Stomach smooth muscle (tissue), 2 donors: ENCODE measurements around the gene SUGP2.
"Not testable (repeated sequence)": the region's sequence is repeated elsewhere in the genome, so short reads cannot be mapped to it uniquely, and the experiment has no call there.

ENCODE experiments used
- H3K27ac ChIP-seq: one replicate; pipeline ENCODE4 v1.7.0; 2013; ENCODE audit warnings: mild to moderate bottlenecking, low read length, inconsistent platforms
- H3K27me3 ChIP-seq, 2 donors: one replicate each; pipeline ENCODE4 v1.7.0; 2013; ENCODE audit warnings: low read length in 2 of 2; ENCODE audit not compliant: insufficient read depth in 2 of 2, control insufficient read depth in 1 of 2
- H3K36me3 ChIP-seq, 2 donors: one replicate each; pipeline ENCODE4 v1.7.0; 2013; ENCODE audit warnings: low read length in 2 of 2; ENCODE audit not compliant: control insufficient read depth in 2 of 2, insufficient read depth in 2 of 2
- H3K4me1 ChIP-seq: one replicate; pipeline ENCODE4 v1.7.0; 2013; ENCODE audit warnings: low read length; ENCODE audit not compliant: control insufficient read depth, insufficient read depth
- H3K4me3 ChIP-seq, 2 donors: one replicate each; pipeline ENCODE4 v1.7.0; 2013; ENCODE audit warnings: low read length in 2 of 2
- H3K9ac ChIP-seq, 2 donors: one replicate each; pipeline ENCODE4 v1.7.0; 2013; ENCODE audit warnings: low read length in 2 of 2, mild to moderate bottlenecking in 1 of 2
- H3K9me3 ChIP-seq, 2 donors: one replicate each; pipeline ENCODE4 v1.7.0; 2013; ENCODE audit warnings: low read length in 2 of 2; ENCODE audit not compliant: control insufficient read depth in 2 of 2
- donor health status: healthy.
- donor health status: Pancreatic carcinoma.

The SUGP2 gene

DNA sequence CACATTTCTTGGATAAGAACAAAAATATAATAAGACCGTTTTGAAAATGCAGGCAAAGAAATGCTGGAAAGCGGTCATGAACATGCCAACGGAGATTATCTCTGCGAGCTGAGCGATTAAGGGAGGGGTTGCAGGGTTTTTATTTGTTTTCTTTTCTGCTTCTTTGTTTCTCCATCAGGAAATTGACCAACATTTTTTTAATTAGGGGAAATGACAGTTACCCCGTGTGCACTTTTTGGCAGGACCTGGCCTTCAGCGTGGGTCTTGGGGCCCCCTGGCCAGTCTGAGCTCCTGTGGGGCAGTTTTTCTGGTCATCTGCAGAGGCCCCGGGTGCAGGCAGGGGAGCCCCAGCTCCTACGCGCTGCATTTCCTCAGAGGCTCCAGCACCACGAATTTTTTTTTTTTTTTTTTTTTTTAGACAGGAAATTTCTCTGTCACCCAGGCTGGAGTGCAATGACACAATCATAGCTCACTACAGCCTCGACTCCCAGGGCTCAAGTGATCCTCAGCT is 61.0 kb downstream of the SUGP2 start:
- peaks cover 0 to 2% of the 10 kb centered on the region in 2 donors for H3K27me3 ChIP-seq
- no peaks in the 10 kb centered on the region for H3K9me3 ChIP-seq
- H3K27ac ChIP-seq: no peak overlapping the region
- H3K36me3 ChIP-seq: no peaks in the 10 kb centered on the region
- no peak overlapping the region for H3K9ac ChIP-seq
- no peak overlapping the region for H3K4me3 ChIP-seq
- H3K4me1 ChIP-seq: peaks cover 3% of the 10 kb centered on the region

DNA sequence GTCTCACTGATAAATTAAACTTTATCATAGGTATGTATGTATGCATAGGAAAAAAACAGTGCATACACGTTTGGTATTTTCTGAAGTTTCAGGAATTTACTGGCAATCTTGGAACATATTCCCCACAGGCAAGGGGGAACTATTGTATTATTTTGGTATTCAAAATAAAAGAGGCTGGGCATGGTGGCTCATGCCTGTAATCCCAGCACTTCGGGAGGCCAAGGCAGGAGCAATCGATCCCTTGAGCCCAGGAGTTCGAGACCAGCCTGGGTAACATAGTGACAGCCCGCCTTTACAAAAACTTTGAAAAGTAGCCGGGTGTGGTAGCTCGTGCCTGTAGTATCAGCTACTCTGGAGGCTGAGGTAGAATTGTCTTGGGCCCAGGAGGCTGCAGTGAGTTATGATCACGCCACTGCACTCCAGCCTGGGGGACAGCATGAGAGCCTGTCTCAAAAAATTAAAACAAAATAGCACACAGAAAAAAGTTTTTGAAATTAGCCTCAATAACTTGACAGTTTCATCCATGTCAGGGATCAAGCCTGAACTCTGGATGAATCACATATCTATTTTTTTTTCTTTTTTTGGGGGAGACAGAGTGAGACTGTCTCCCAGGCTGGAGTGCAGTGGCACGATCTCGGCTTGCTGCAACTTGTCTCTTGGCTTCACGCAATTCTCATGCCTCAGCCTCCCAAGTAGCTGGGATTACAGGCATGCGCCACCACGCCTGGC is 63.2 kb downstream of the SUGP2 start:
- no peak overlapping the region for H3K27ac ChIP-seq
- peaks cover 0 to 2% of the 10 kb centered on the region in 2 donors for H3K27me3 ChIP-seq
- no peaks in the 10 kb centered on the region for H3K9me3 ChIP-seq
- H3K4me3 ChIP-seq: no peak overlapping the region
- H3K36me3 ChIP-seq: no peaks in the 10 kb centered on the region
- H3K4me1 ChIP-seq: peaks cover 3% of the 10 kb centered on the region
- H3K9ac ChIP-seq: no peak overlapping the region

DNA sequence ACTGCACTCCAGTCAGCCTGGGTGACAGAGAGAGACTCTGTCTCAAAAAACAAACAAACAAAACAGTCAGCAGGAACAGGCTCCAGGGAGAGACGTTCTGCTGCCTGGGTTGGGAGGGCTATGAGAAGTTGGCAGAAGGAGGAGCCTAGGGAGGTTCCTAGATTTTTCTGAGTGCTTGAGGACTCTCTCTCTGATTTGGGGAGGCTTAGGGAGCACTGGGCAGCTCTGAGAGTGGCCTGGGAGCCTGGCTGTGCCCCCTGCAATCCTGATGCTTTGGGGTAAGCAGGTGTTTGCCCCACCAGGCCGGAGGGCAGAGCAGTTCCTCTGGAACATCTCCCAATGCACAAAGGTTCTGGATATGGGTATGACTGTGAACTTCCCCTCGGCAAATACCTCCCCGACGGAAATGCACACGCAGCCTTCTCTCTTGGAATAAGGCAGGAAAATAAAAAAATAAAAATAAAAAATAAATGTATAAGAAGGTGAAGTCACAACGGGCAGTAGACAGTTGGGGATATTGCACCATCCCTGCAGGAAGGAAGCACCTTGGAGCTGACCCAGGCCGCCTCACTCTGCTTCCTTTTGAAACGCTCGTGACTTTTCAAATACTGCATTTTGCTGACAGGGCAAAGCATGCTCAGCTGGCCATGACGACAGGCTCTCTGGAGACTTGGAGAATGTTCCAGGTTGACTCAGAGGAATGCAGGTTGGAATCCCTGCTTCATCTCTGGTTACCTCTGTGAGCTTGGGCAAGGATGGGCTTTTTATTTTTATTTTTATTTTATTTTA is 65.8 kb downstream of the SUGP2 start:
- Histone ChIP-seq H3K4me1 (no peaks in the 10 kb centered on the region), H3K9me3 (no peaks in the 10 kb centered on the region), H3K4me3 (no peak overlapping the region), H3K9ac (no peak overlapping the region), H3K27ac (no peak overlapping the region), H3K27me3 (no peaks in the 10 kb centered on the region), H3K36me3 (no peaks in the 10 kb centered on the region)

DNA sequence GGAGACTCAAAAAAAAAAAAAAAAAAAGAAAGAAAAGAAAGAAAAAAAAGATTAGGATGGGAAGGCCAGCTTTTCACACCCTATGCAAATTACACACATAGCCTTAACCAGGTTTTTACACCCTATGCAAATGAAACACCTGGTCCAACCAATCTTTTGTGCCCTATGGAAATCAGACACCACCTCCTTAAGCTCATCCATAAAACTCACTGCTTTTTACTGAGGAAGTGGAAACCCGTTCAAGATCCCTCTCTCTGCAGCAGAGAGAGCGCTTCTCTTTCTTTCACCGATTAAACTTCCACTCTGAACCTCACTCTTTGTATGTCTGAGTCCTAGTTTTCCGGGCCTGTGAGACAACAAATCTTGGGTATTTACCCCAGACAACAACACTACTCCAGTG is 67.0 kb downstream of the SUGP2 start:
- H3K27me3 ChIP-seq: peaks cover 3 to 9% of the 10 kb centered on the region in 2 donors
- no peaks in the 10 kb centered on the region for H3K9me3 ChIP-seq
- H3K9ac ChIP-seq: no peak overlapping the region
- no peak overlapping the region for H3K27ac ChIP-seq
- no peak overlapping the region for H3K4me3 ChIP-seq
- no peaks in the 10 kb centered on the region for H3K4me1 ChIP-seq
- H3K36me3 ChIP-seq: no peaks in the 10 kb centered on the region

DNA sequence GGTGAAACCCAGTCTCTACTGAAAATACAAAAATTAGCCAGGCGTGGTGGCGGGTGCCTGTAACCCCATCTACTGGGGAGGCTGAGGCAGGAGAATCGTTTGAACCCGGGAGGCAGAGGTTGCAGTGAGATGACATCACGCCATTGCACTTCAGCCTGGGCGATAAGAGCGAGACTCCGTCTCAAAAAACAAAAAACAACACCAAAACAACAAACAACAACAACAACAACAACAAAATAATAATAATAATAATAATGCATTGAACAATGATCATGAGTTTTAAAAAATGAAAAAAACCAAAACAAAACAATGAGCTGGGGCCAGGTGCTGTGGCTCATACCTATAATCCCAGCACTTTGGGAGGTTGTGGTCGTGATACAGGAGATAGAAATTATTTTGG is 69.2 kb downstream of the SUGP2 start:
- Histone ChIP-seq H3K4me1 (no peaks in the 10 kb centered on the region), H3K36me3 (no peaks in the 10 kb centered on the region), H3K27ac (no peak overlapping the region), H3K27me3 (peaks cover 3 to 9% of the 10 kb centered on the region in 2 donors), H3K9ac (no peak overlapping the region), H3K4me3 (no peak overlapping the region), H3K9me3 (no peaks in the 10 kb centered on the region)

DNA sequence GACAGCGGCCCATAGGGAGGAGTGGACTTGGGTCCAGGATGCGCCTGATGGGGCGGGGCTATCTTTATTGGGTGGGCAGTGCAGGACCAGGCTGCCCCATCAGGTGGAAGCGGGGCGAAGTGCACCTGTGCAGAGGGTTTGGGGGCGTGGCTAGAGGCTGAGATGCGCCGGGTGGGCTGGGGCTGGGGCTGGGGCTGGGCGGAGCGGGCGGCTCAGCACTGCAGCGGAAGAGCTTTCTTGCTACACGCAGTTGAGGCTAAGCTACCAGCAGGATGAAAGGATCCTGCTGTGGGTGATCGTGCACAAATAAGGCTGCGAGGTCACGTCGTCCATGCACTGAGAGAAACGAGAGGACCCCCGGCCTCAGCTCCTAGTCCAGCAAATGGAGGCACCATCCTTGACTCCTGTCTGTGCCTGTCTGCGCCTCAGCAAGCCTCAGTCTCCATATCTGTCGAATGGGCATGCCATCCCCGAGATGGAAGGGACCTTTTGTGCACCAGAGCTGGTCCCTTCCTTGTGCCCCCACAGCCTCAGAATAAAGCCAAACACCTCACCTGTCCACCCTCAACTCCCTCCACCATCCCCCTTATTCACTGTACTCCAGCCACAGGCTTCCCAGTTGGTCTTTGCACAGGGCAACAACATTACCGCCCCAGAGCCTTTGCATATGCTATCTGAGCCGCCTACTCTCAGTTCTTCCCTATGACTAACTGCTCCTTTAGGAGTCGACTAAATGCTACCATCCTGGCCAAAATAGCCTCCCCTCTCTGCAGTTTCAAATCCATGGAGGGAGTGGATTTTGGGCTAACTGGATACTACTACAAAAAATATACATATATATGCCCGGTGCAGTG is 71.3 kb downstream of the SUGP2 start:
- peaks cover 3 to 9% of the 10 kb centered on the region in 2 donors for H3K27me3 ChIP-seq
- H3K4me3 ChIP-seq: no peak overlapping the region
- no peak overlapping the region for H3K9ac ChIP-seq
- no peaks in the 10 kb centered on the region for H3K4me1 ChIP-seq
- H3K36me3 ChIP-seq: no peaks in the 10 kb centered on the region
- no peaks in the 10 kb centered on the region for H3K9me3 ChIP-seq
- H3K27ac ChIP-seq: no peak overlapping the region

DNA sequence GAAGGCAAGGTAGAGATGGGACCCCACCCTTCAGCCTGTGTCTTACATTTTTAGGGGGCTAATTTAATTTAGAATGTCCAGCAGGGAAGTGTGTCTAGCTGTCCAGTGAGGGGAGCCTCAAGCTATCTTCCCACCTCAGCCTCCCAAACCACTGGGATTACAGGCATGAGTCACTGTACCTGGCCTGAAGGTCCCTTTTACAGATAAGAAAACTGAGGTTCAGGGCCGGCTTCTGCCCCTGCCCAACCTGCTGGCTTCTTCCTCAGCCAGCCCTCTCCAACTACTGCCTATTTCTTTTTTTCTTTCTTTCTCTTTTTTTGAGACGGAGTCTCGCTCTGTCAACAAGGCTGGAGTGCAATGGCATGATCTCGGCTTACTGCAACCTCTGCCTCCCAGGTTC is 72.9 kb downstream of the SUGP2 start:
- no peak overlapping the region for H3K4me3 ChIP-seq
- H3K27ac ChIP-seq: no peak overlapping the region
- no peaks in the 10 kb centered on the region for H3K36me3 ChIP-seq
- H3K9ac ChIP-seq: no peak overlapping the region
- H3K27me3 ChIP-seq: peaks cover 3 to 9% of the 10 kb centered on the region in 2 donors
- no peaks in the 10 kb centered on the region for H3K9me3 ChIP-seq
- no peaks in the 10 kb centered on the region for H3K4me1 ChIP-seq

DNA sequence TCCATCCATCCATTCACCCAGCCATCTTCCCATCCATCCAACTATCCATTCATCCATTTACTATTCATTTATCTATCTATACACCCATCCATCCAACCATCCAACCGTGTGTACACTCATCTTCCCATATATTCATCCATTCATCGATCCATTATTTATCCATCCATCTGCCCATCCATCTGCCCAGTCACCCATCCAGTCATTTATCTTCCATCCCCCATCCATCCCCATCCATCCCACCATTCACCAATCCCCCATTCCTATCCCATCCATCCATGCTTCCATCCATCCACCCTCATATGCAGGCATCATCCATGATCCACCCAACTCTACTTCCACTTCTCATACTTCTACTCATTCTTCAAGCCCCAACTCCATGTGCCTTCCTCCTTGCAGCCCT is 78.3 kb downstream of the SUGP2 start:
- H3K36me3 ChIP-seq: no peaks in the 10 kb centered on the region
- H3K9ac ChIP-seq: no peak overlapping the region

DNA sequence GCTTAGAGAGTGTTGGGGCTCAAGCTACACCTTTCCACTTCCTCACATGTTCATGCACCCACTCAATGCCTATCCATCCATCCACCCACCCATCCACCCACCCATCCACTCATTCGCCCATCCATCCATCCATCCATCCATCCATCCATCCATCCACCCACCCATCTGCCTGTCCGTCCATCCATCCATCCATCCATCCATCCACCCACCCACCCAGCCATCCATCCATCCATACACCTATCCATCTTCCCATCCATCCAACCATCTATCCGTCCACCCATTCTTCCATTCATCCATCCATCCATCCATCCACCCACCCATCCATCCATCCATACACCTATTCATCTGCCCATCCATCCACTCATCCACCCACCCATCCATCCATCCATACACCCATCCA is 79.2 kb downstream of the SUGP2 start:
- Histone ChIP-seq H3K9me3 (no peaks in the 10 kb centered on the region), H3K4me1 (no peaks in the 10 kb centered on the region), H3K27me3 (no peaks in the 10 kb centered on the region), H3K9ac (no peak overlapping the region), H3K27ac (no peak overlapping the region), H3K36me3 (no peaks in the 10 kb centered on the region), H3K4me3 (no peak overlapping the region)

More for the DNA sequence above, 78.3 kb downstream of the SUGP2 start:
- Histone ChIP-seq H3K9me3 (no peaks in the 10 kb centered on the region), H3K4me3 (no peak overlapping the region), H3K4me1 (no peaks in the 10 kb centered on the region), H3K27ac (no peak overlapping the region), H3K27me3 (no peaks in the 10 kb centered on the region)

DNA sequence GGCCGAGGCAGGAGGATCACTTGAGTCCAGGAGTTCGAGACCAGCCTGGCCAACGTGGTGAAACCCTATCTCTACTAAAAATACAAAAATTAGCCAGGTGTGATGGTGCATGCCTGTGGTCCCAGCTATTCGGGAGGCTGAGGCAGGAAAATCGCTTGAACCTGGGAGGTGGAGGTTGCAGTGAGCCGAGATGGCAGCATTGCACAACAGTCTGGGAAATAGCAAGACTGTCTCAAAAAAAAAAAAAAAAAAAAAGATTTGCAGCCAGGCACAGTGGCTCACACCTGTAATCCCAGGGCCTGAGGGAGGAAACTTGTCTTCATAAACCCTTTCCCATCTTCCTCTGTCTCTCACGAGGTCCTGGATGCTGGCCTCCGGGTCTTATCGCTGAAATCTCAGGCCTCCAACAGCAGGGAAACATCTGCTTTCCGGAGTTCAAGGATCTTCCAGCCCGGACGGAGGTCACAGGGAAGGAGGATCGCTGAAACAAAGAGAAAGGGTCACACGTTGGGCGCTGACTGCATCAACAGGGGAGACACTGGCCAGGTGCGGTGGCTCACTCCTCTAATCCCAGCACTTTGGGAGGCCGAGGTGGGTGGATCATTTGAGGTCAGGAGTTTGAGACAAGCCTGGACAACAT is 80.8 kb downstream of the SUGP2 start:
- H3K9ac ChIP-seq, H3K4me1 ChIP-seq, H3K4me3 ChIP-seq, H3K27me3 ChIP-seq, H3K36me3 ChIP-seq, H3K9me3 ChIP-seq, H3K27ac ChIP-seq: not testable (repeated sequence)
